ENCODE results near the gene EMD. TPM values are rescaled to one million over a fixed set of nuclear protein-coding genes. Genes with fewer than 3 reads are reported as not detected.
A peak's percentile ranks its signal among the peaks of the same experiment; 100 is the strongest.

Gene EMD
- total and polyA plus RNA-seq, 2 of the 13 experiments (the other 11 are each of a cell fraction or from before 2014, with no cell fraction given) = 14.5 to 14.9 TPM

DNA sequence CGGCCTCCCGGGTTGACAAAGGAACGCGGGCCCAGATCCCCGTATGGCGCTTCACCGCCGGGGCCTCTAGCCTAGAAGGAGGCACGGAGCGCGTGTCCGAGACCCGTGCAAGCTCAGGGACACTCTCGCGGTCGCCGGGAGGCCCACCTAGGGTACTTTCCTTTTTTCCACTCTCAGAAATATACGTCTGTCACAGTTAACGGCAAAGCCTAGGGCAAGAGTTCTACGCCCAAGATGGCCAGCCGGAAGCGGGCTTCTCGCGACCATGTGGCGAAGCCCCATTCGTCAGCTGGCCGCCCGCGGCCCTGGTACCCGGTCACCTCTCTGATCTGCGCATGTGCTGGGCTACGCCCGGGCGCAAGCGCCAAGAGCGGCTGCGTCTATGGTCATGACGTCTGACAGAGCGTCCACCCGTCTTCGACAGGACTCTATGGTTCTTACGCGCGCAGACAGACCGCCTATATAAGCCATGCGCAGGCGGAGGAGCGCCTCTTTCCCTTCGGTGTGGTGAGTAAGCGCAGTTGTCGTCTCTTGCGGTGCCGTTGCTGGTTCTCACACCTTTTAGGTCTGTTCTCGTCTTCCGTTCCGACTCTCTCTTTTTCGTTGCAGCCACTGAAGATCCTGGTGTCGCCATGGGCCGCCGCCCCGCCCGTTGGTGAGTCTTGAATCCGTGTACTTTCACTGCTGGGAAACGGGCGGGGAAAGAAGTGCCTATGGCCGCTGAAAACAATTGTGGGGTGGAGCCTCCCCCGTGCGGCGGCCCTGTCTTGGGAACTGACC, 19.0 kb downstream of the EMD start, which contains the start of gene RPL10 (continued):
- TF ChIP-seq RNF219 (CRISPR knock-in tag; IDR thresholded peaks at IDR 0.05) (no peak), ZNF749 (CRISPR knock-in tag; IDR thresholded peaks at IDR 0.05; ENCODE audit: borderline replicate concordance) (0 out of 2 replicates have a peak, but pooled peaks have one; percentile 23), SRSF9 (IDR thresholded peaks at IDR 0.05; ENCODE audit: borderline replicate concordance, insufficient read depth, low read depth, low read length, poor library complexity, severe bottlenecking) (no peak), PITX1 (CRISPR knock-in tag; IDR thresholded peaks at IDR 0.05) (no peak), MXI1 (IDR thresholded peaks at IDR 0.05; ENCODE audit: borderline replicate concordance, low read depth, low read length) (peak; percentile 63; the same call in 1 of the 3 replicates)
- TF ChIP-seq, protein P1, sequence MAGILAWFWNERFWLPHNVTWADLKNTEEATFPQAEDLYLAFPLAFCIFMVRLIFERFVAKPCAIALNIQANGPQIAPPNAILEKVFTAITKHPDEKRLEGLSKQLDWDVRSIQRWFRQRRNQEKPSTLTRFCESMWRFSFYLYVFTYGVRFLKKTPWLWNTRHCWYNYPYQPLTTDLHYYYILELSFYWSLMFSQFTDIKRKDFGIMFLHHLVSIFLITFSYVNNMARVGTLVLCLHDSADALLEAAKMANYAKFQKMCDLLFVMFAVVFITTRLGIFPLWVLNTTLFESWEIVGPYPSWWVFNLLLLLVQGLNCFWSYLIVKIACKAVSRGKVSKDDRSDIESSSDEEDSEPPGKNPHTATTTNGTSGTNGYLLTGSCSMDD (CRISPR knock-in tag; IDR thresholded peaks at IDR 0.05) = no peak
